Liver (tissue), 9 donors: ENCODE data around the gene MTHFD1. TPM values are rescaled to one million over a fixed set of nuclear protein-coding genes. Genes with fewer than 3 reads are reported as not detected.

Source experiments
- DNase-seq: peaks from one replicate; pipeline ENCODE4 v3.0.0-alpha.2; 2017; ENCODE audit warnings: low spot score
- H3K27ac ChIP-seq, 2 donors: one replicate each; pipeline ENCODE4 v1.7.0; 2013; ENCODE audit warnings: inconsistent platforms in 2 of 2, low read length in 2 of 2, control low read depth in 1 of 2, low read depth in 1 of 2, mild to moderate bottlenecking in 1 of 2
- H3K27me3 ChIP-seq, 4 donors: one replicate each; pipeline versions ENCODE4 v1.6.1 to v1.7.0; 2013; ENCODE audit warnings: low read length in 3 of 4, inconsistent platforms in 1 of 4, mild to moderate bottlenecking in 1 of 4, moderate library complexity in 1 of 4; ENCODE audit not compliant: control insufficient read depth in 4 of 4, insufficient read depth in 4 of 4
- H3K36me3 ChIP-seq, 4 donors: one replicate each; pipeline versions ENCODE4 v1.6.1 to v1.7.0; 2013; ENCODE audit warnings: low read length in 3 of 4, mild to moderate bottlenecking in 3 of 4, low read depth in 1 of 4, moderate library complexity in 1 of 4; ENCODE audit not compliant: control insufficient read depth in 4 of 4, insufficient read depth in 3 of 4
- H3K4me1 ChIP-seq, 4 donors: one replicate each; pipeline versions ENCODE4 v1.6.1 to v1.7.0; 2013; ENCODE audit warnings: low read length in 3 of 4, mild to moderate bottlenecking in 3 of 4, moderate library complexity in 1 of 4; ENCODE audit not compliant: control insufficient read depth in 4 of 4, insufficient read depth in 4 of 4
- H3K4me3 ChIP-seq, 3 donors: one replicate each; pipeline versions ENCODE4 v1.6.1 to v1.7.0; 2013; ENCODE audit warnings: low read length in 3 of 3, control low read depth in 1 of 3, low read depth in 1 of 3, mild to moderate bottlenecking in 1 of 3
- H3K9ac ChIP-seq, 2 donors: one replicate each; pipeline ENCODE4 v1.7.0; 2013; ENCODE audit warnings: low read length in 2 of 2, mild to moderate bottlenecking in 2 of 2, moderate library complexity in 2 of 2, control low read depth in 1 of 2, low read depth in 1 of 2
- H3K9me3 ChIP-seq, 4 donors: one replicate each; pipeline versions ENCODE4 v1.6.1 to v1.7.0; 2013; ENCODE audit warnings: low read length in 3 of 4; ENCODE audit not compliant: control insufficient read depth in 4 of 4
- ATF3 ChIP-seq: IDR thresholded peaks from 2 replicates; pipeline ENCODE4 v1.6.1; 2016; ENCODE audit warnings: antibody characterized with exemption
- CTCF ChIP-seq: fragments of 150-350 bp; IDR thresholded peaks from 2 replicates; pipeline ENCODE4 v1.5.1; 2017; ENCODE audit warnings: improper control_type of control experiment, low read depth, low read length; ENCODE audit not compliant: missing input control
- EGR1 ChIP-seq, 2 donors: IDR thresholded peaks; 2 replicates each; pipeline ENCODE4 v1.6.1; 2016 to 2018; ENCODE audit warnings: antibody characterized with exemption in 2 of 2, low read depth in 2 of 2
- FOXA1 ChIP-seq: IDR thresholded peaks from 2 replicates; pipeline ENCODE4 v1.6.1; 2016; ENCODE audit warnings: antibody characterized with exemption
- FOXA2 ChIP-seq: IDR thresholded peaks from 2 replicates; pipeline ENCODE4 v1.6.1; 2016; ENCODE audit warnings: antibody characterized with exemption
- GABPA ChIP-seq, 2 donors: IDR thresholded peaks in 1 of 2; conservative IDR thresholded peaks in 1 of 2; 2 replicates each; pipeline ENCODE4 v1.6.1; 2016; ENCODE audit warnings: antibody characterized with exemption in 2 of 2, mild to moderate bottlenecking in 1 of 2, moderate library complexity in 1 of 2
- HNF4A ChIP-seq, 2 donors: conservative IDR thresholded peaks; 2 replicates each; pipeline ENCODE4 v1.6.1; 2016; ENCODE audit warnings: antibody characterized with exemption in 2 of 2, mild to moderate bottlenecking in 2 of 2
- HNF4G ChIP-seq: IDR thresholded peaks from 2 replicates; pipeline ENCODE4 v1.6.1; 2016; ENCODE audit warnings: antibody characterized with exemption
- JUND ChIP-seq, 2 donors: IDR thresholded peaks; 2 replicates each; pipeline ENCODE4 v1.6.1; 2016; ENCODE audit warnings: antibody characterized with exemption in 2 of 2
- MAX ChIP-seq: IDR thresholded peaks from 2 replicates; pipeline ENCODE4 v1.6.1; 2016; ENCODE audit warnings: antibody characterized with exemption
- NR2F2 ChIP-seq: IDR thresholded peaks from 2 replicates; pipeline ENCODE4 v1.6.1; 2016; ENCODE audit warnings: antibody characterized with exemption
- RAD21 ChIP-seq, 2 donors: IDR thresholded peaks; 2 replicates each; pipeline ENCODE4 v1.6.1; 2016; ENCODE audit warnings: antibody characterized with exemption in 2 of 2, mild to moderate bottlenecking in 2 of 2
- RXRA ChIP-seq, 2 donors: IDR thresholded peaks; 2 replicates each; pipeline ENCODE4 v1.6.1; 2017 to 2018; ENCODE audit warnings: antibody characterized with exemption in 2 of 2, mild to moderate bottlenecking in 1 of 2
- SP1 ChIP-seq: IDR thresholded peaks from 2 replicates; pipeline ENCODE4 v1.6.1; 2018; ENCODE audit warnings: antibody characterized with exemption, mild to moderate bottlenecking
- YY1 ChIP-seq: IDR thresholded peaks from 2 replicates; pipeline ENCODE4 v1.6.1; 2016; ENCODE audit warnings: antibody characterized with exemption, mild to moderate bottlenecking
- ZBTB33 ChIP-seq: IDR thresholded peaks from 2 replicates; pipeline ENCODE4 v1.6.1; 2016; ENCODE audit warnings: antibody characterized with exemption
- WGBS: extraction: QIAGEN DNeasy Blood & Tissue Kit; methylation state at CpG from one replicate; pipeline ENCODE4 v1.1.7; 2013; 5-methylcytosine and 5-hydroxymethylcytosine counted together
- polyA plus RNA-seq, 2 donors: library from polyadenylated mRNA; stranded (reverse) in 1 of 2; unstranded in 1 of 2; fragments of 200-250 nt in 1 of 2; fragments of >200 nt in 1 of 2; fragmentation: Nextera tagmentation in 1 of 2; extraction: Ambion mirVana in 1 of 2; gene quantifications; one replicate each; pipeline versions ENCODE4 v1.2.1 to v1.2.3, GENCODE V29; 2013 to 2015
- total RNA-seq, 2 donors: library from RNA; depleted of rRNA; stranded (reverse); fragments of >200 nt; gene quantifications; one replicate each; pipeline ENCODE4 v1.2.3, GENCODE V29; 2014
- TF ChIP-seq, protein P1 (sequence below): IDR thresholded peaks from 2 replicates; pipeline ENCODE4 v1.6.1; 2016; ENCODE audit warnings: antibody characterized with exemption, mild to moderate bottlenecking
- donor health status: healthy.
- donor health status: healthy.
- donor health status: healthy.
- donor health status: healthy.
- donor health status: healthy.

MTHFD1 gene
- total and polyA plus RNA-seq, 4 donors: 43.8 to 203 (median 122) TPM

- no peak for TF ChIP-seq FOXA1
- no peak for TF ChIP-seq RAD21 (IDR thresholded peaks at IDR 0.05)
- no peak for TF ChIP-seq ZBTB33
- no peak for TF ChIP-seq HNF4A (conservative IDR thresholded peaks at IDR 0.05)
- TF ChIP-seq CTCF: no peak
- no peak for TF ChIP-seq EGR1 (IDR thresholded peaks at IDR 0.05; ENCODE audit: low read depth in 2 of 2)
- no peak for TF ChIP-seq MAX
- no peak for TF ChIP-seq ATF3
- TF ChIP-seq RXRA (IDR thresholded peaks at IDR 0.05): no peak
- TF ChIP-seq JUND (IDR thresholded peaks at IDR 0.05): no peak
- no peak for TF ChIP-seq YY1
- no peak for TF ChIP-seq SP1
- WGBS: 94% methylated on average over 3 of the region's 3 CpGs
- H3K27ac ChIP-seq: no peak overlapping the region
Measured at GRCh38 chr14:64347748-64348147, 40.4 kb upstream of the MTHFD1 start.

GRCh38 chr14:64349741-64350490 lies 38.2 kb upstream of the MTHFD1 start:
- H3K4me1 ChIP-seq: no peaks in the 10 kb centered on the region
- no peaks in the 10 kb centered on the region for H3K9me3 ChIP-seq
- TF ChIP-seq ATF3 (no peak), MAX (no peak), NR2F2 (no peak), FOXA1 (no peak), CTCF (no peak), ZBTB33 (no peak), EGR1 (IDR thresholded peaks at IDR 0.05; ENCODE audit: low read depth in 2 of 2) (no peak), GABPA (IDR thresholded peaks at IDR 0.05 in 1 of 2, conservative IDR thresholded peaks at IDR 0.05 in 1 of 2) (no peak), SP1 (no peak), JUND (IDR thresholded peaks at IDR 0.05) (no peak), YY1 (no peak), FOXA2 (no peak), HNF4G (no peak), HNF4A (conservative IDR thresholded peaks at IDR 0.05) (no peak)
- TF ChIP-seq, protein P1, sequence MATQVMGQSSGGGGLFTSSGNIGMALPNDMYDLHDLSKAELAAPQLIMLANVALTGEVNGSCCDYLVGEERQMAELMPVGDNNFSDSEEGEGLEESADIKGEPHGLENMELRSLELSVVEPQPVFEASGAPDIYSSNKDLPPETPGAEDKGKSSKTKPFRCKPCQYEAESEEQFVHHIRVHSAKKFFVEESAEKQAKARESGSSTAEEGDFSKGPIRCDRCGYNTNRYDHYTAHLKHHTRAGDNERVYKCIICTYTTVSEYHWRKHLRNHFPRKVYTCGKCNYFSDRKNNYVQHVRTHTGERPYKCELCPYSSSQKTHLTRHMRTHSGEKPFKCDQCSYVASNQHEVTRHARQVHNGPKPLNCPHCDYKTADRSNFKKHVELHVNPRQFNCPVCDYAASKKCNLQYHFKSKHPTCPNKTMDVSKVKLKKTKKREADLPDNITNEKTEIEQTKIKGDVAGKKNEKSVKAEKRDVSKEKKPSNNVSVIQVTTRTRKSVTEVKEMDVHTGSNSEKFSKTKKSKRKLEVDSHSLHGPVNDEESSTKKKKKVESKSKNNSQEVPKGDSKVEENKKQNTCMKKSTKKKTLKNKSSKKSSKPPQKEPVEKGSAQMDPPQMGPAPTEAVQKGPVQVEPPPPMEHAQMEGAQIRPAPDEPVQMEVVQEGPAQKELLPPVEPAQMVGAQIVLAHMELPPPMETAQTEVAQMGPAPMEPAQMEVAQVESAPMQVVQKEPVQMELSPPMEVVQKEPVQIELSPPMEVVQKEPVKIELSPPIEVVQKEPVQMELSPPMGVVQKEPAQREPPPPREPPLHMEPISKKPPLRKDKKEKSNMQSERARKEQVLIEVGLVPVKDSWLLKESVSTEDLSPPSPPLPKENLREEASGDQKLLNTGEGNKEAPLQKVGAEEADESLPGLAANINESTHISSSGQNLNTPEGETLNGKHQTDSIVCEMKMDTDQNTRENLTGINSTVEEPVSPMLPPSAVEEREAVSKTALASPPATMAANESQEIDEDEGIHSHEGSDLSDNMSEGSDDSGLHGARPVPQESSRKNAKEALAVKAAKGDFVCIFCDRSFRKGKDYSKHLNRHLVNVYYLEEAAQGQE: no peak
- WGBS: 89% methylated on average over 6 of the region's 6 CpGs
- H3K9ac ChIP-seq: no peak overlapping the region
- no peaks in the 10 kb centered on the region for H3K36me3 ChIP-seq
- H3K27me3 ChIP-seq: no peaks in the 10 kb centered on the region
- no peak for DNase-seq
- no peak overlapping the region for H3K27ac ChIP-seq
- no peak overlapping the region for H3K4me3 ChIP-seq

More at GRCh38 chr14:64347748-64348147, 40.4 kb upstream of the MTHFD1 start:
- Histone ChIP-seq H3K9me3 (no peaks in the 10 kb centered on the region), H3K4me3 (no peak overlapping the region), H3K9ac (no peak overlapping the region), H3K36me3 (no peaks in the 10 kb centered on the region), H3K4me1 (no peaks in the 10 kb centered on the region), H3K27me3 (no peaks in the 10 kb centered on the region)
- DNase-seq: no peak
